ENCODE measurements around the gene RPTOR. TPM values are rescaled to one million over a fixed set of nuclear protein-coding genes. Genes with fewer than 3 reads are reported as not detected.
"Not testable (repeated sequence)": the region's sequence is repeated elsewhere in the genome, so short reads cannot be mapped to it uniquely, and the experiment has no call there.

RPTOR gene
- polyA plus RNA-seq, 1 experiment, result 10.8 TPM

- no peak overlapping the region for H3K4me3 ChIP-seq (ENCODE audit: low read depth, low read length)
- ChIA-PET POLR2A (no interaction called here), CTCF (interaction anchor here (0.5 kb wide), 1 partner anchor 51 kb away, joined by 4 read pairs; no protein-coding TSS in a partner anchor)
These were observed 270.6 kb downstream of the RPTOR start for GRCh38 chr17:80815151-80815681.

GRCh38 chr17:80815718-80816117 lies 271.1 kb downstream of the RPTOR start:
- H3K36me3 ChIP-seq (ENCODE audit: control insufficient read depth, insufficient read depth, low read length); H3K27me3 ChIP-seq (ENCODE audit: control insufficient read depth, insufficient read depth, low read length); POLR2A ChIA-PET; DNase-seq (ENCODE audit: low read depth); H3K4me3 ChIP-seq (ENCODE audit: low read depth, low read length): not testable (repeated sequence)
- CTCF ChIA-PET, result interaction anchor here (0.5 kb wide), 1 partner anchor 50 kb away, joined by 4 read pairs; no protein-coding TSS in a partner anchor

More at GRCh38 chr17:80815151-80815681, 270.6 kb downstream of the RPTOR start:
- no peak for TF ChIP-seq CTCF (IDR thresholded peaks at IDR 0.05; ENCODE audit: insufficient read depth, low read depth, low read length)
- no peaks in the 10 kb centered on the region for H3K27me3 ChIP-seq (ENCODE audit: control insufficient read depth, insufficient read depth, low read length)
- peaks cover 2% of the 10 kb centered on the region; the same call in 1 of the 2 replicates for H3K36me3 ChIP-seq (ENCODE audit: control insufficient read depth, insufficient read depth, low read length)
- DNase-seq (ENCODE audit: low read depth), result no peak

GRCh38 chr17:80816241-80817103 lies 271.8 kb downstream of the RPTOR start:
- Histone ChIP-seq H3K4me3 (ENCODE audit: low read depth, low read length) (no peak overlapping the region), H3K36me3 (ENCODE audit: control insufficient read depth, insufficient read depth, low read length) (peaks cover 2% of the 10 kb centered on the region; the same call in 1 of the 2 replicates), H3K27me3 (ENCODE audit: control insufficient read depth, insufficient read depth, low read length) (no peaks in the 10 kb centered on the region)
- TF ChIP-seq CTCF (IDR thresholded peaks at IDR 0.05; ENCODE audit: insufficient read depth, low read depth, low read length), result no peak
- POLR2A ChIA-PET, result no interaction called here
- no peak for DNase-seq (ENCODE audit: low read depth)
- CTCF ChIA-PET, result no interaction called here

- TF ChIP-seq CTCF (IDR thresholded peaks at IDR 0.05; ENCODE audit: insufficient read depth, low read depth, low read length), result no peak
- no peak for DNase-seq (ENCODE audit: low read depth)
- no peak overlapping the region for H3K4me3 ChIP-seq (ENCODE audit: low read depth, low read length)
- CTCF ChIA-PET, result no interaction called here
- H3K36me3 ChIP-seq (ENCODE audit: control insufficient read depth, insufficient read depth, low read length), result peaks cover under 1% of the 10 kb centered on the region; the same call in 1 of the 2 replicates
- POLR2A ChIA-PET, result no interaction called here
- H3K27me3 ChIP-seq (ENCODE audit: control insufficient read depth, insufficient read depth, low read length), result no peaks in the 10 kb centered on the region
These were observed 272.7 kb downstream of the RPTOR start for GRCh38 chr17:80817321-80817845.

GRCh38 chr17:80817861-80818260 lies 273.2 kb downstream of the RPTOR start:
- POLR2A ChIA-PET, result no interaction called here
- Histone ChIP-seq H3K4me3 (ENCODE audit: low read depth, low read length) (no peak overlapping the region), H3K36me3 (ENCODE audit: control insufficient read depth, insufficient read depth, low read length) (no peaks in the 10 kb centered on the region), H3K27me3 (ENCODE audit: control insufficient read depth, insufficient read depth, low read length) (no peaks in the 10 kb centered on the region)
- CTCF ChIA-PET, result interaction anchor here (1.5 kb wide), 1 partner anchor 15 kb away, joined by 4 read pairs; no protein-coding TSS in a partner anchor
- no peak for DNase-seq (ENCODE audit: low read depth)
- TF ChIP-seq CTCF (IDR thresholded peaks at IDR 0.05; ENCODE audit: insufficient read depth, low read depth, low read length), result no peak

Data from BJ (cell line).